HEK293 (cell line): Measurements from ENCODE around the gene MOB2.

Experiments
- CTCF ChIA-PET: fragments of 350-600 bp; formaldehyde crosslinking; extraction: SDS; loops from one replicate; lab custom pipeline; 2021; ENCODE audit warnings: antibody characterized with exemption; lab: Yijun Ruan, JAX
- POLR2A ChIA-PET: fragments of 300-600 bp; formaldehyde crosslinking; extraction: SDS; loops from one replicate; lab custom pipeline; 2020; ENCODE audit warnings: antibody characterized with exemption, inconsistent platforms; lab: Yijun Ruan, JAX
- H3K27ac ChIP-seq: fragments of 200-500 bp; sonication (Bioruptor generic); 2 replicates; pipeline ENCODE4 v1.5.1; 2014; ENCODE audit warnings: low read depth, low read length, control low read depth, inconsistent platforms; ENCODE audit errors: extremely low read depth
- H3K36me3 ChIP-seq, 2 experiments: fragments of 200-500 bp in 1 of 2; sonication (Bioruptor generic) in 1 of 2; 1 replicate in 1 of 2; 2 replicates in 1 of 2; pipeline ENCODE4 v1.5.1; 2014 to 2017; ENCODE audit warnings: inconsistent platforms in 2 of 2, low read length in 2 of 2; ENCODE audit not compliant: control insufficient read depth in 2 of 2, insufficient read depth in 1 of 2
- H3K4me1 ChIP-seq: fragments of 200-500 bp; sonication (Bioruptor generic); 2 replicates; pipeline ENCODE4 v1.5.1; 2014; ENCODE audit warnings: mild to moderate bottlenecking, low read length, inconsistent platforms; ENCODE audit not compliant: control insufficient read depth, insufficient read depth
- H3K4me3 ChIP-seq: 2 replicates; pipeline ENCODE4 v1.5.1; 2011; ENCODE audit warnings: low read depth, mild to moderate bottlenecking, control low read depth, low read length, moderate library complexity
- H3K9me3 ChIP-seq: fragments of 200-500 bp; sonication (Bioruptor generic); 2 replicates; pipeline ENCODE4 v1.5.1; 2014; ENCODE audit warnings: low read depth, low read length, inconsistent platforms; ENCODE audit not compliant: control insufficient read depth, insufficient read depth
- PATZ1 ChIP-seq: fragments of 450-650 bp; formaldehyde crosslinking; IDR thresholded peaks from 2 replicates; pipeline ENCODE4 v1.5.1; 2016; ENCODE audit warnings: missing biosample characterization, missing genetic modification characterization
- SP7 ChIP-seq: fragments of 450-650 bp; formaldehyde crosslinking; IDR thresholded peaks from 2 replicates; pipeline ENCODE4 v1.5.1; 2016; ENCODE audit warnings: missing biosample characterization, missing genetic modification characterization
- ZBTB8A ChIP-seq: fragments of 450-650 bp; formaldehyde crosslinking; IDR thresholded peaks from 2 replicates; pipeline ENCODE4 v1.5.1; 2016; ENCODE audit warnings: missing biosample characterization, missing genetic modification characterization
- ZNF121 ChIP-seq: fragments of 450-650 bp; formaldehyde crosslinking; IDR thresholded peaks from 2 replicates; pipeline ENCODE4 v1.5.1; 2016; ENCODE audit warnings: missing biosample characterization, missing genetic modification characterization
- ZNF2 ChIP-seq: fragments of 450-650 bp; formaldehyde crosslinking; IDR thresholded peaks from 2 replicates; pipeline ENCODE4 v1.5.1; 2016; ENCODE audit warnings: missing biosample characterization, missing genetic modification characterization
- ZNF473 ChIP-seq: fragments of 450-650 bp; formaldehyde crosslinking; IDR thresholded peaks from 2 replicates; pipeline ENCODE4 v1.5.1; 2017; ENCODE audit warnings: missing biosample characterization, missing genetic modification characterization
- ZNF48 ChIP-seq: fragments of 450-650 bp; formaldehyde crosslinking; IDR thresholded peaks from 2 replicates; pipeline ENCODE4 v1.5.1; 2016; ENCODE audit warnings: missing biosample characterization, missing genetic modification characterization
- ZNF561 ChIP-seq: fragments of 450-650 bp; IDR thresholded peaks from 2 replicates; pipeline ENCODE4 v1.5.1; 2018; ENCODE audit warnings: missing biosample characterization, missing genetic modification characterization, borderline replicate concordance
- ZNF600 ChIP-seq: fragments of 450-650 bp; formaldehyde crosslinking; IDR thresholded peaks from 2 replicates; pipeline ENCODE4 v1.5.1; 2016; ENCODE audit warnings: missing biosample characterization, missing genetic modification characterization
- ZNF626 ChIP-seq: fragments of 450-650 bp; sonication (Bioruptor Pico); formaldehyde crosslinking; IDR thresholded peaks from 2 replicates; pipeline ENCODE4 v1.5.1; 2018; ENCODE audit warnings: missing biosample characterization, missing genetic modification characterization, inconsistent platforms
- ZNF654 ChIP-seq: fragments of 450-650 bp; formaldehyde crosslinking; IDR thresholded peaks from 2 replicates; pipeline ENCODE4 v1.5.1; 2016; ENCODE audit warnings: low read depth, missing biosample characterization, missing genetic modification characterization
- TF ChIP-seq, protein P1 (sequence below): fragments of 450-650 bp; formaldehyde crosslinking; IDR thresholded peaks from 2 replicates; pipeline ENCODE4 v1.5.1; 2016; ENCODE audit warnings: missing biosample characterization, missing genetic modification characterization
- TF ChIP-seq, protein P2 (sequence below): fragments of 450-650 bp; formaldehyde crosslinking; optimal IDR thresholded peaks from 2 replicates; pipeline ENCODE3; 2016; ENCODE audit warnings: missing biosample characterization, mild to moderate bottlenecking, missing genetic modification characterization
- TF ChIP-seq, protein P3 (sequence below): sonication (generic); formaldehyde crosslinking; IDR thresholded peaks from 2 replicates; pipeline ENCODE4 v1.8.1; 2022; ENCODE audit warnings: mild to moderate bottlenecking, moderate library complexity, missing genetic modification reagents
- TF ChIP-seq, protein P4 (sequence below): fragments of 450-650 bp; formaldehyde crosslinking; IDR thresholded peaks from 2 replicates; pipeline ENCODE4 v1.5.1; 2016; ENCODE audit warnings: missing biosample characterization, missing genetic modification characterization

The MOB2 gene

GRCh38 chr11:1516273-1517067 lies 29.9 kb upstream of the MOB2 start:
- TF ChIP-seq ZNF600 (peak; percentile 75), ZNF473 (no peak)
- TF ChIP-seq, protein P1, sequence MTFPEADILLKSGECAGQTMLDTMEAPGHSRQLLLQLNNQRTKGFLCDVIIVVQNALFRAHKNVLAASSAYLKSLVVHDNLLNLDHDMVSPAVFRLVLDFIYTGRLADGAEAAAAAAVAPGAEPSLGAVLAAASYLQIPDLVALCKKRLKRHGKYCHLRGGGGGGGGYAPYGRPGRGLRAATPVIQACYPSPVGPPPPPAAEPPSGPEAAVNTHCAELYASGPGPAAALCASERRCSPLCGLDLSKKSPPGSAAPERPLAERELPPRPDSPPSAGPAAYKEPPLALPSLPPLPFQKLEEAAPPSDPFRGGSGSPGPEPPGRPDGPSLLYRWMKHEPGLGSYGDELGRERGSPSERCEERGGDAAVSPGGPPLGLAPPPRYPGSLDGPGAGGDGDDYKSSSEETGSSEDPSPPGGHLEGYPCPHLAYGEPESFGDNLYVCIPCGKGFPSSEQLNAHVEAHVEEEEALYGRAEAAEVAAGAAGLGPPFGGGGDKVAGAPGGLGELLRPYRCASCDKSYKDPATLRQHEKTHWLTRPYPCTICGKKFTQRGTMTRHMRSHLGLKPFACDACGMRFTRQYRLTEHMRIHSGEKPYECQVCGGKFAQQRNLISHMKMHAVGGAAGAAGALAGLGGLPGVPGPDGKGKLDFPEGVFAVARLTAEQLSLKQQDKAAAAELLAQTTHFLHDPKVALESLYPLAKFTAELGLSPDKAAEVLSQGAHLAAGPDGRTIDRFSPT (tag by site-specific recombination) = no peak
- ChIA-PET CTCF (interaction anchor here (0.6 to 2.2 kb wide), 13 partner anchors 9 to 868 kb away, joined by 3 to 17 read pairs (median 3); no protein-coding TSS in a partner anchor), POLR2A (no interaction called here)
- Histone ChIP-seq H3K9me3 (no peaks in the 10 kb centered on the region), H3K4me1 (no peaks in the 10 kb centered on the region), H3K27ac (no peak overlapping the region), H3K4me3 (no peak overlapping the region), H3K36me3 (no peaks in the 10 kb centered on the region)

DNA sequence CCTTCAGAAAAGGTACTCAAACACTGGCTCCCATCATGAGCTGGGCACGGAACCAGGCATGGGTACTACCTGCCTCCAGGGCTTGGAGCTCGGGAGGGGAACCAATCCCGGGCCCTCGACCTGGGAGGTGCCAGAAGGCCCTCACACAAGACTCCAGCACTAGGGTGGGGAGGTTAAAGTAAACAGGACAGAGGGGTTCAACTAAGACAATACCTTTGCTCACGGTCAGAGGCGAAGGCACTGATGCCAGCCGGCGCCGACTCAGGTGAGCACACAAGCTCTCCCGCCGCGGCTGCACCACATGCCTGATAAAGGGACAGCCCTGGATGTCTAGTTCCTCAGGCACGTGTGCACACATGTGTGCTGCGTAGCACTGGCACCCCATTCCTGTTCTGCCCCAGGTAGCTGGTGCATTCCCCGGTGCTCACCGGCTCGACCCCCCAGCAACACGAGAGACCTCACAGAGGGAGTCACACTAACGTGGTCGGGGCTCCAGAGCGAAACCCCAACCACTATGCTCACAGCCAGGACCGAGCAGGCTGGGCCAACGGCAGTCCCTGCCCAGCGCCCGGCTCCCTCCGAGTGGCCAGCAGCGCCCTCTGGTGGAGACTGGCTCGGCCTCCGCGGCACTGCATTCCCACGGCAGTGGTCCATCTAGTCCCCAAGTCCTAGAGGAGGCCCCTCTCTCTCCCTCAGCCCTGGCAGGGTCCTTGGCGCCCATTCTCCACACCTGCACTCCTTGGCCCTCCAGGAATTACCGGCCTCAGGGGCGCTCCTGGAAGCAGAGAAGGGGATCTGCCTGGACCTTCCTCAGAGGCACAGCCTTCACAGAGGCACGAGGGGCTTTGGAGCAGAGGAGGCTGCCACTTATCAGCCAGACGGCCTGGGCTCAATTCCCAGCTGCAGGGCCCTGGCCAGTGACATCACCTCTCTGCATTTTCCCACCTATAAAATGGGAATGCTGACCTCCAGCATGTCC lies 28.8 kb upstream of the MOB2 start:
- Histone ChIP-seq H3K4me3 (no peak overlapping the region), H3K27ac (no peak overlapping the region), H3K9me3 (no peaks in the 10 kb centered on the region), H3K4me1 (no peaks in the 10 kb centered on the region), H3K36me3 (no peaks in the 10 kb centered on the region)
- no peak for TF ChIP-seq PATZ1 (tag by site-specific recombination)
- 0 out of 2 replicates have a peak, but pooled peaks have one; percentile 34 for TF ChIP-seq ZNF600
- TF ChIP-seq, protein P2, sequence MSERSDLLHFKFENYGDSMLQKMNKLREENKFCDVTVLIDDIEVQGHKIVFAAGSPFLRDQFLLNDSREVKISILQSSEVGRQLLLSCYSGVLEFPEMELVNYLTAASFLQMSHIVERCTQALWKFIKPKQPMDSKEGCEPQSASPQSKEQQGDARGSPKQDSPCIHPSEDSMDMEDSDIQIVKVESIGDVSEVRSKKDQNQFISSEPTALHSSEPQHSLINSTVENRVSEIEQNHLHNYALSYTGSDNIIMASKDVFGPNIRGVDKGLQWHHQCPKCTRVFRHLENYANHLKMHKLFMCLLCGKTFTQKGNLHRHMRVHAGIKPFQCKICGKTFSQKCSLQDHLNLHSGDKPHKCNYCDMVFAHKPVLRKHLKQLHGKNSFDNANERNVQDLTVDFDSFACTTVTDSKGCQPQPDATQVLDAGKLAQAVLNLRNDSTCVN (tag by site-specific recombination) = peak; percentile 7
- TF ChIP-seq ZNF561 (tag by site-specific recombination) = no peak
- peak; percentile 87 for TF ChIP-seq ZNF2 (tag by site-specific recombination)
- no peak for TF ChIP-seq ZNF626
- TF ChIP-seq, protein P3, sequence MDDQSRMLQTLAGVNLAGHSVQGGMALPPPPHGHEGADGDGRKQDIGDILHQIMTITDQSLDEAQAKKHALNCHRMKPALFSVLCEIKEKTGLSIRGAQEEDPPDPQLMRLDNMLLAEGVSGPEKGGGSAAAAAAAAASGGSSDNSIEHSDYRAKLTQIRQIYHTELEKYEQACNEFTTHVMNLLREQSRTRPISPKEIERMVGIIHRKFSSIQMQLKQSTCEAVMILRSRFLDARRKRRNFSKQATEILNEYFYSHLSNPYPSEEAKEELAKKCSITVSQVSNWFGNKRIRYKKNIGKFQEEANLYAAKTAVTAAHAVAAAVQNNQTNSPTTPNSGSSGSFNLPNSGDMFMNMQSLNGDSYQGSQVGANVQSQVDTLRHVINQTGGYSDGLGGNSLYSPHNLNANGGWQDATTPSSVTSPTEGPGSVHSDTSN (CRISPR knock-in tag) = peak; percentile 47; the same call in 1 of the 2 replicates
- TF ChIP-seq ZNF48 (tag by site-specific recombination) = no peak
- 0 out of 2 replicates have a peak, but pooled peaks have one; percentile 26 for TF ChIP-seq ZNF121 (tag by site-specific recombination)
- 0 out of 2 replicates have a peak, but pooled peaks have one; percentile 26 for TF ChIP-seq SP7 (tag by site-specific recombination)
- TF ChIP-seq, protein P4, sequence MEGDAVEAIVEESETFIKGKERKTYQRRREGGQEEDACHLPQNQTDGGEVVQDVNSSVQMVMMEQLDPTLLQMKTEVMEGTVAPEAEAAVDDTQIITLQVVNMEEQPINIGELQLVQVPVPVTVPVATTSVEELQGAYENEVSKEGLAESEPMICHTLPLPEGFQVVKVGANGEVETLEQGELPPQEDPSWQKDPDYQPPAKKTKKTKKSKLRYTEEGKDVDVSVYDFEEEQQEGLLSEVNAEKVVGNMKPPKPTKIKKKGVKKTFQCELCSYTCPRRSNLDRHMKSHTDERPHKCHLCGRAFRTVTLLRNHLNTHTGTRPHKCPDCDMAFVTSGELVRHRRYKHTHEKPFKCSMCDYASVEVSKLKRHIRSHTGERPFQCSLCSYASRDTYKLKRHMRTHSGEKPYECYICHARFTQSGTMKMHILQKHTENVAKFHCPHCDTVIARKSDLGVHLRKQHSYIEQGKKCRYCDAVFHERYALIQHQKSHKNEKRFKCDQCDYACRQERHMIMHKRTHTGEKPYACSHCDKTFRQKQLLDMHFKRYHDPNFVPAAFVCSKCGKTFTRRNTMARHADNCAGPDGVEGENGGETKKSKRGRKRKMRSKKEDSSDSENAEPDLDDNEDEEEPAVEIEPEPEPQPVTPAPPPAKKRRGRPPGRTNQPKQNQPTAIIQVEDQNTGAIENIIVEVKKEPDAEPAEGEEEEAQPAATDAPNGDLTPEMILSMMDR = peak; percentile 80
- TF ChIP-seq ZNF654 (tag by site-specific recombination) = peak; percentile 55
- 0 out of 2 replicates have a peak, but pooled peaks have one; percentile 14 for TF ChIP-seq ZBTB8A (tag by site-specific recombination)
- ChIA-PET POLR2A (no interaction called here), CTCF (interaction anchor here (0.5 to 2.2 kb wide), 21 partner anchors 9 to 1132 kb away, joined by 3 to 17 read pairs (median 3); no protein-coding TSS in a partner anchor)
